Activated gamma-delta T cell (primary cell): Measurements from ENCODE around the gene LBX2.
"Not testable (repeated sequence)": the region's sequence is repeated elsewhere in the genome, so short reads cannot be mapped to it uniquely, and the experiment has no call there.

Experiments used
- DNase-seq: peaks from one replicate; lab custom pipeline; 2025; lab: John Stamatoyannopoulos, UW

The LBX2 gene

GRCh38 chr2:74503506-74504475 lies 4.4 kb upstream of the LBX2 start:
- no peak for DNase-seq

- peak; percentile 18 for DNase-seq
These were observed 3.5 kb upstream of the LBX2 start for GRCh38 chr2:74502720-74503505.

GRCh38 chr2:74502147-74502719 lies 2.8 kb upstream of the LBX2 start:
- no peak for DNase-seq

- no peak for DNase-seq
These were observed 2.1 kb upstream of the LBX2 start for GRCh38 chr2:74501335-74502071.

- no peak for DNase-seq
These were observed 1.2 kb upstream of the LBX2 start for GRCh38 chr2:74500578-74500946.

- no peak for DNase-seq
These were observed 656 bp upstream of the LBX2 start for GRCh38 chr2:74499940-74500577.

- DNase-seq: no peak
These were observed 720 bp downstream of the LBX2 start for GRCh38 chr2:74498500-74499266.

GRCh38 chr2:74497777-74498499 lies 1.5 kb downstream of the LBX2 start:
- no peak for DNase-seq

- no peak for DNase-seq
These were observed 2.2 kb downstream of the LBX2 start for GRCh38 chr2:74496997-74497776.

GRCh38 chr2:74495440-74495839 lies 4.0 kb downstream of the LBX2 start:
- DNase-seq: no peak

GRCh38 chr2:74493546-74493945 lies 5.9 kb downstream of the LBX2 start:
- no peak for DNase-seq

- DNase-seq: no peak
These were observed 7.5 kb downstream of the LBX2 start for GRCh38 chr2:74491648-74492544.

GRCh38 chr2:74489906-74490305 lies 9.5 kb downstream of the LBX2 start:
- DNase-seq: no peak

- DNase-seq: no peak
These were observed 10.5 kb downstream of the LBX2 start for GRCh38 chr2:74488643-74489481.

GRCh38 chr2:74486141-74486540 lies 13.3 kb downstream of the LBX2 start:
- no peak for DNase-seq

- not testable (repeated sequence) for DNase-seq
These were observed 15.7 kb downstream of the LBX2 start for GRCh38 chr2:74483675-74484164.
